PC-9 (cell line): ENCODE measurements around the gene TMEM253. TPM values are rescaled to one million over a fixed set of nuclear protein-coding genes. Genes with fewer than 3 reads are reported as not detected.
A peak's percentile ranks its signal among the peaks of the same experiment; 100 is the strongest.

Source experiments
- BruUV-seq: library from RNA; stranded (reverse); fragments of 400-500 nt; replicated peaks from 2 replicates; lab custom pipeline; 2021; lab: Mats Ljungman, UMichigan
- CTCF ChIA-PET: fragments of 300-600 bp; sonication (Branson Sonifier 250); formaldehyde crosslinking; loops from one replicate; lab custom pipeline; 2022; ENCODE audit warnings: antibody characterized with exemption; lab: Charles Lee
- POLR2A ChIA-PET: fragments of 300-600 bp; sonication (Branson Sonifier 250); formaldehyde crosslinking; loops from one replicate; lab custom pipeline; 2022; ENCODE audit warnings: antibody characterized with exemption; ENCODE audit not compliant: unreplicated experiment; lab: Charles Lee
- DNase-seq, 2 experiments: peaks; one replicate each; pipeline versions ENCODE4 v3.0.0 to v3.0.0-alpha.2; 2015 to 2022; ENCODE audit warnings: mixed read lengths in 1 of 2
- H2AFZ ChIP-seq: fragments of 200-600 bp; sonication (generic); 2 replicates; pipeline ENCODE4 v1.8.1; 2017; ENCODE audit warnings: antibody characterized with exemption
- H3F3A ChIP-seq: fragments of 200-600 bp; sonication (generic); 2 replicates; pipeline ENCODE4 v1.8.1; 2017; ENCODE audit warnings: antibody characterized with exemption, mild to moderate bottlenecking, low read depth; ENCODE audit not compliant: insufficient read depth
- H3K27ac ChIP-seq: fragments of 200-600 bp; sonication (generic); 2 replicates; pipeline ENCODE4 v1.6.1; 2016; ENCODE audit warnings: mixed run types
- H3K27me3 ChIP-seq: fragments of 200-600 bp; sonication (generic); 2 replicates; pipeline ENCODE4 v1.6.1; 2016; ENCODE audit warnings: low read depth, mixed run types; ENCODE audit not compliant: insufficient read depth
- H3K36me3 ChIP-seq: fragments of 200-600 bp; sonication (generic); 2 replicates; pipeline ENCODE4 v1.6.1; 2016; ENCODE audit warnings: low read depth, mixed run types
- H3K4me1 ChIP-seq: fragments of 200-600 bp; sonication (generic); replicated peaks from 2 replicates; pipeline ENCODE4 v1.6.1; 2016; ENCODE audit warnings: mixed run types; ENCODE audit not compliant: insufficient read depth
- H3K4me2 ChIP-seq: fragments of 200-600 bp; sonication (generic); 2 replicates; pipeline ENCODE4 v1.6.1; 2017; ENCODE audit warnings: mixed run types
- H3K4me3 ChIP-seq: fragments of 200-600 bp; sonication (generic); 2 replicates; pipeline ENCODE4 v1.6.1; 2016; ENCODE audit warnings: mixed run types
- H3K79me2 ChIP-seq: fragments of 200-600 bp; sonication (generic); 2 replicates; pipeline ENCODE4 v1.6.1; 2017; ENCODE audit warnings: low read depth, mixed run types
- H3K9me2 ChIP-seq: fragments of 200-600 bp; sonication (generic); 2 replicates; pipeline ENCODE4 v1.8.1; 2017; ENCODE audit warnings: mild to moderate bottlenecking; ENCODE audit not compliant: insufficient read depth
- H3K9me3 ChIP-seq: fragments of 200-600 bp; sonication (generic); 2 replicates; pipeline ENCODE4 v1.8.1; 2016; ENCODE audit warnings: low read depth; ENCODE audit not compliant: insufficient read depth
- H4K20me1 ChIP-seq: fragments of 200-600 bp; sonication (generic); 2 replicates; pipeline ENCODE4 v1.8.1; 2017; ENCODE audit not compliant: insufficient read depth
- CTCF ChIP-seq: fragments of 200-600 bp; sonication (generic); conservative IDR thresholded peaks from 2 replicates; pipeline ENCODE4 v1.6.1; 2017; ENCODE audit warnings: mixed run types, antibody characterized with exemption, mild to moderate bottlenecking, moderate library complexity
- EZH2 ChIP-seq: fragments of 200-600 bp; sonication (generic); IDR thresholded peaks from 2 replicates; pipeline ENCODE4 v1.8.0; 2017; ENCODE audit warnings: antibody characterized with exemption, low read depth
- intact Hi-C: fragments of 100-400 bp; cut with micrococcal nuclease; formaldehyde crosslinking; loops from one replicate; pipeline ENCODE4 v1.10.0; 2022; ENCODE audit not compliant: unreplicated experiment
- total RNA-seq: library from RNA; stranded (reverse); gene quantifications from 2 replicates; pipeline ENCODE4 v1.2.3, GENCODE V29; 2021

TMEM253 gene
- total RNA-seq, 1 experiment from 2014 or later: 1.4 TPM

GRCh38 chr14:21070083-21070609 is 30.7 kb upstream of the TMEM253 start, which contains the start of gene ARHGEF40:
ARHGEF40 (plus strand) TSS chr14:21070304; CDS start chr14:21070397, 93 bp downstream.
- no peaks in the 10 kb centered on the region for H3K4me1 ChIP-seq
- H3K9me3 ChIP-seq: no peaks in the 10 kb centered on the region
- DNase-seq: peak in 1 of 2 experiments; percentile 37
- no peaks in the 10 kb centered on the region for H3K36me3 ChIP-seq
- H3K4me3 ChIP-seq: peak within 1 kb of the TSS; percentile 64
- H4K20me1 ChIP-seq: no peaks in the 10 kb centered on the region
- ChIA-PET CTCF (interaction anchor here (0.6 to 1.8 kb wide), 7 partner anchors 8 to 432 kb away, joined by 3 to 9 read pairs (median 6); no protein-coding TSS in a partner anchor), POLR2A (interaction anchor here (0.8 kb wide), 1 partner anchor 367 kb away, joined by 3 read pairs; no protein-coding TSS in a partner anchor)
- H3K9me2 ChIP-seq: no peaks in the 10 kb centered on the region
- TF ChIP-seq EZH2 (no peak), CTCF (no peak)
- H3K27me3 ChIP-seq: no peaks in the 10 kb centered on the region; the same call in none of the 2 replicates
- H3K79me2 ChIP-seq: no peaks in the 10 kb centered on the region
- peak within 1 kb of the TSS; percentile 79 for H2AFZ ChIP-seq
- H3K27ac ChIP-seq: no peak within 1 kb of the TSS
- intact Hi-C loops: no loop called here
- BruUV-seq: no TSS peak
- no peaks in the 10 kb centered on the region for H3F3A ChIP-seq
- H3K4me2 ChIP-seq: peak within 1 kb of the TSS; percentile 83

- Histone ChIP-seq H3K27ac (no peak overlapping the region), H3K4me2 (peak overlapping the region; percentile 83), H3K27me3 (no peaks in the 10 kb centered on the region; the same call in none of the 2 replicates), H4K20me1 (no peaks in the 10 kb centered on the region), H3K9me3 (no peaks in the 10 kb centered on the region), H2AFZ (peak overlapping the region; percentile 79), H3K4me3 (peak overlapping the region; percentile 64), H3K36me3 (no peaks in the 10 kb centered on the region), H3K9me2 (no peaks in the 10 kb centered on the region), H3K79me2 (no peaks in the 10 kb centered on the region), H3F3A (no peaks in the 10 kb centered on the region), H3K4me1 (no peaks in the 10 kb centered on the region)
- CTCF ChIA-PET: interaction anchor here (0.6 to 1.8 kb wide), 9 partner anchors 8 to 432 kb away, joined by 3 to 9 read pairs (median 6); no protein-coding TSS in a partner anchor
- intact Hi-C loops: no loop called here
- POLR2A ChIA-PET: interaction anchor here (0.5 to 0.8 kb wide), 4 partner anchors 15 to 366 kb away, joined by 3 to 6 read pairs (median 4); no protein-coding TSS in a partner anchor
- TF ChIP-seq CTCF (no peak), EZH2 (no peak)
- DNase-seq: no peak
- BruUV-seq: no TSS peak
Observed at GRCh38 chr14:21070610-21071224, 30.1 kb upstream of the TMEM253 start.

- no peaks in the 10 kb centered on the region for H3K9me3 ChIP-seq
- intact Hi-C loops: no loop called here
- H3F3A ChIP-seq: no peaks in the 10 kb centered on the region
- ChIA-PET POLR2A (interaction anchor here (0.5 to 0.8 kb wide), 8 partner anchors 15 to 366 kb away, joined by 3 to 16 read pairs (median 5); no protein-coding TSS in a partner anchor), CTCF (interaction anchor here (0.6 to 1.8 kb wide), 6 partner anchors 24 to 366 kb away, joined by 3 to 9 read pairs (median 6); partner anchors contain the start of gene RNASE1)
- no peaks in the 10 kb centered on the region for H3K36me3 ChIP-seq
- H4K20me1 ChIP-seq: no peaks in the 10 kb centered on the region
- no peaks in the 10 kb centered on the region for H3K4me1 ChIP-seq
- peak overlapping the region; percentile 83 for H3K4me2 ChIP-seq
- peak overlapping the region; percentile 64 for H3K4me3 ChIP-seq
- no TSS peak for BruUV-seq
- peak overlapping the region; percentile 79; the same call in 1 of the 2 replicates for H2AFZ ChIP-seq
- no peaks in the 10 kb centered on the region for H3K79me2 ChIP-seq
- no peaks in the 10 kb centered on the region; the same call in none of the 2 replicates for H3K27me3 ChIP-seq
- DNase-seq: peak in 1 of 2 experiments; percentile 47
- H3K9me2 ChIP-seq: no peaks in the 10 kb centered on the region
- H3K27ac ChIP-seq: no peak overlapping the region
- TF ChIP-seq CTCF: no peak
- no peak for TF ChIP-seq EZH2
Observed at GRCh38 chr14:21071225-21072030, 29.4 kb upstream of the TMEM253 start.
